K562 (cell line): ENCODE measurements around the gene FMN1. TPM values are rescaled to one million over a fixed set of nuclear protein-coding genes. Genes with fewer than 3 reads are reported as not detected.
A peak's percentile ranks its signal among the peaks of the same experiment; 100 is the strongest.

Experiments used
- ATAC-seq: fragments of 200-7000 bp; cut with Tn5 transposase; 3 replicates; pipeline ENCODE4 v1.9.1; 2020; ENCODE audit warnings: moderate library complexity
- BruUV-seq: library from RNA; stranded (reverse); fragments of 400-500 nt; replicated peaks from 2 replicates; lab custom pipeline; 2021; lab: Mats Ljungman, UMichigan
- CTCF ChIA-PET: fragments of 300-600 bp; formaldehyde crosslinking; extraction: SDS; loops from one replicate; lab custom pipeline; 2021; ENCODE audit warnings: low intra/inter-chr PET ratio; lab: Yijun Ruan, JAX
- POLR2A ChIA-PET: fragments of 300-600, 350-650 bp; sonication (Branson Sonifier 250); formaldehyde crosslinking; extraction: SDS; loops from one replicate; lab custom pipeline; 2021; ENCODE audit warnings: antibody characterized with exemption, inconsistent platforms; lab: Yijun Ruan, JAX
- DNase-seq, 4 experiments: peaks; one replicate each; pipeline versions ENCODE4 v3.0.0 to v3.0.0-alpha.2; 2011 to 2018; ENCODE audit warnings: low spot score in 3 of 4, mixed read lengths in 3 of 4; ENCODE audit errors: extremely low read depth in 1 of 4
- FAIRE-seq: peaks from 2 replicates; lab custom pipeline; 2011; peaks lifted over from hg19 to GRCh38; lab: Jason Lieb, UNC
- H2AFZ ChIP-seq: 2 replicates; pipeline ENCODE4 v1.6.0; 2011; ENCODE audit warnings: low read depth, low read length, control low read depth, inconsistent platforms
- H3K27ac ChIP-seq: fragments of 200-600 bp; 3 replicates; pipeline ENCODE4 v1.8.0; 2011; ENCODE audit warnings: low read depth, mild to moderate bottlenecking, control low read depth, inconsistent platforms, low read length, moderate library complexity, mixed read lengths; ENCODE audit errors: extremely low read depth
- H3K27me3 ChIP-seq, 2 experiments: fragments of 300-600 bp in 1 of 2; 2 replicates in 1 of 2; 3 replicates in 1 of 2; pipeline versions ENCODE4 v1.6.0 to v1.8.0; 2011; ENCODE audit warnings: inconsistent platforms in 2 of 2, low read length in 2 of 2, mild to moderate bottlenecking in 1 of 2, mixed read lengths in 1 of 2, moderate library complexity in 1 of 2; ENCODE audit not compliant: control insufficient read depth in 2 of 2, insufficient read depth in 2 of 2
- H3K36me3 ChIP-seq: fragments of 300-600 bp; 3 replicates; pipeline ENCODE4 v1.8.0; 2011; ENCODE audit warnings: mild to moderate bottlenecking, low read length, inconsistent platforms; ENCODE audit not compliant: control insufficient read depth, insufficient read depth
- H3K4me1 ChIP-seq, 2 experiments: fragments of 200-600 bp in 1 of 2; replicated peaks in 1 of 2; 2 replicates in 1 of 2; 3 replicates in 1 of 2; pipeline versions ENCODE4 v1.5.1 to v1.8.0; 2011; ENCODE audit warnings: inconsistent platforms in 2 of 2, low read length in 2 of 2, mild to moderate bottlenecking in 1 of 2, mixed read lengths in 1 of 2, moderate library complexity in 1 of 2; ENCODE audit not compliant: control insufficient read depth in 2 of 2, insufficient read depth in 2 of 2
- H3K4me2 ChIP-seq: 2 replicates; pipeline ENCODE4 v1.6.1; 2011; ENCODE audit warnings: low read length, control low read depth, inconsistent platforms, mixed read lengths; ENCODE audit not compliant: insufficient read depth
- H3K4me3 ChIP-seq: fragments of 200-600 bp; sonication (generic), shearing (Covaris generic); 2 replicates; pipeline ENCODE4 v1.5.1; 2016; ENCODE audit warnings: control low read depth, inconsistent platforms
- H3K79me2 ChIP-seq: fragments of 200-600 bp; 3 replicates; pipeline ENCODE4 v1.8.0; 2011; ENCODE audit warnings: low read length, inconsistent platforms; ENCODE audit not compliant: control insufficient read depth, insufficient read depth
- H3K9ac ChIP-seq, 2 experiments: 2 replicates each; pipeline versions ENCODE4 v1.6.0 to v1.6.1; 2011; ENCODE audit warnings: low read depth in 2 of 2, low read length in 2 of 2, control low read depth in 1 of 2, inconsistent platforms in 1 of 2, mild to moderate bottlenecking in 1 of 2, mixed read lengths in 1 of 2; ENCODE audit not compliant: insufficient read depth in 1 of 2
- H3K9me1 ChIP-seq: one replicate; pipeline ENCODE4 v1.6.0; 2011; ENCODE audit warnings: inconsistent platforms, mild to moderate bottlenecking, low read length, moderate library complexity; ENCODE audit not compliant: control insufficient read depth, insufficient read depth
- H3K9me3 ChIP-seq: replicated peaks from 2 replicates; pipeline ENCODE4 v1.5.1; 2011; ENCODE audit warnings: low read depth, low read length, inconsistent platforms; ENCODE audit not compliant: control insufficient read depth, insufficient read depth
- H4K20me1 ChIP-seq: replicated peaks from 2 replicates; pipeline ENCODE4 v1.6.1; 2011; ENCODE audit warnings: low read length, inconsistent platforms, mixed read lengths; ENCODE audit not compliant: control insufficient read depth, insufficient read depth
- KAT2B ChIP-seq: IDR thresholded peaks from one replicate; pipeline ENCODE4 v1.6.1; 2012; ENCODE audit warnings: low read depth, mild to moderate bottlenecking, control low read depth, inconsistent platforms, low read length, moderate library complexity
- NCOA1 ChIP-seq: fragments of 450-650 bp; IDR thresholded peaks from 2 replicates; pipeline ENCODE4 v1.6.1; 2016; ENCODE audit warnings: low read depth
- NRF1 ChIP-seq, 2 experiments: fragments of 450-650 bp; IDR thresholded peaks in 1 of 2; conservative IDR thresholded peaks in 1 of 2; 2 replicates each; pipeline ENCODE4 v1.6.1; 2014; ENCODE audit warnings: mild to moderate bottlenecking in 2 of 2
- SMAD1 ChIP-seq: fragments of 150-350 bp; IDR thresholded peaks from 2 replicates; pipeline ENCODE4 v1.6.1; 2014; ENCODE audit warnings: low read length, low read depth; ENCODE audit not compliant: partially characterized antibody
- SMAD4 ChIP-seq: fragments of 250-450 bp; sonication (Bioruptor Pico); conservative IDR thresholded peaks from 2 replicates; pipeline ENCODE4 v1.8.0; 2021; ENCODE audit warnings: inconsistent platforms, mild to moderate bottlenecking, moderate library complexity
- SP2 ChIP-seq: IDR thresholded peaks from 2 replicates; pipeline ENCODE4 v1.6.1; 2011; ENCODE audit warnings: mild to moderate bottlenecking, low read depth, low read length, moderate library complexity; ENCODE audit not compliant: poor library complexity, severe bottlenecking; ENCODE audit errors: extremely low read depth
- SPI1 ChIP-seq: IDR thresholded peaks from 2 replicates; pipeline ENCODE4 v1.6.1; 2011; ENCODE audit warnings: low read depth, low read length, control low read depth, borderline replicate concordance
- ZNF274 ChIP-seq: IDR thresholded peaks from 2 replicates; pipeline ENCODE4 v1.6.1; 2011; ENCODE audit warnings: low read depth, mild to moderate bottlenecking, low read length, moderate library complexity, borderline replicate concordance
- WGBS: fragments of 100-300 bp; shearing (Covaris generic); methylation state at CpG from one replicate; pipeline ENCODE4 v1.1.6; 2016; ENCODE audit warnings: low coverage, mixed read lengths; ENCODE audit not compliant: insufficient coverage; ENCODE audit errors: missing lambda C conversion rate; 5-methylcytosine and 5-hydroxymethylcytosine counted together
- in situ Hi-C: fragments of 300-500 bp; cut with MboI; formaldehyde crosslinking; loops from 4 replicates; pipeline ENCODE4 v1.15.0; 2018; ENCODE audit warnings: inconsistent platforms, mixed read lengths
- intact Hi-C: fragments of 100-400 bp; cut with micrococcal nuclease; formaldehyde crosslinking; loops from 2 replicates; pipeline ENCODE4 v1.14.2; 2022
- polyA plus RNA-seq, 8 experiments: library from polyadenylated mRNA; depleted of rRNA in 4 of 8; stranded (reverse) in 5 of 8; unstranded in 3 of 8; fragments of >200 nt; fragmentation: Nextera tagmentation in 2 of 8; fragmentation: Illumina TruSeq in 1 of 8; extraction: Ambion mirVana in 2 of 8; extraction: Trizol in 1 of 8; gene quantifications; 2 replicates each; pipeline versions ENCODE4 v1.2.1 to v1.2.3, GENCODE V29; 2011 to 2014; ENCODE audit warnings: inconsistent platforms in 1 of 8, missing spikeins in 1 of 8
- total RNA-seq, 7 experiments: library from RNA; depleted of rRNA in 6 of 7; stranded (reverse); fragments of >200 nt in 6 of 7; fragmentation: Illumina TruSeq in 2 of 7; extraction: Trizol in 2 of 7; gene quantifications; 2 replicates each; pipeline versions ENCODE4 v1.2.1 to v1.2.3, GENCODE V29; 2011 to 2021; ENCODE audit warnings: low replicate concordance in 1 of 7

FMN1 gene
- total and polyA plus RNA-seq, 9 of the 15 experiments (the other 6 are each of a cell fraction or from before 2014, with no cell fraction given) = 0.03 to 0.07 (median 0.04) TPM; not detected in 6

DNA sequence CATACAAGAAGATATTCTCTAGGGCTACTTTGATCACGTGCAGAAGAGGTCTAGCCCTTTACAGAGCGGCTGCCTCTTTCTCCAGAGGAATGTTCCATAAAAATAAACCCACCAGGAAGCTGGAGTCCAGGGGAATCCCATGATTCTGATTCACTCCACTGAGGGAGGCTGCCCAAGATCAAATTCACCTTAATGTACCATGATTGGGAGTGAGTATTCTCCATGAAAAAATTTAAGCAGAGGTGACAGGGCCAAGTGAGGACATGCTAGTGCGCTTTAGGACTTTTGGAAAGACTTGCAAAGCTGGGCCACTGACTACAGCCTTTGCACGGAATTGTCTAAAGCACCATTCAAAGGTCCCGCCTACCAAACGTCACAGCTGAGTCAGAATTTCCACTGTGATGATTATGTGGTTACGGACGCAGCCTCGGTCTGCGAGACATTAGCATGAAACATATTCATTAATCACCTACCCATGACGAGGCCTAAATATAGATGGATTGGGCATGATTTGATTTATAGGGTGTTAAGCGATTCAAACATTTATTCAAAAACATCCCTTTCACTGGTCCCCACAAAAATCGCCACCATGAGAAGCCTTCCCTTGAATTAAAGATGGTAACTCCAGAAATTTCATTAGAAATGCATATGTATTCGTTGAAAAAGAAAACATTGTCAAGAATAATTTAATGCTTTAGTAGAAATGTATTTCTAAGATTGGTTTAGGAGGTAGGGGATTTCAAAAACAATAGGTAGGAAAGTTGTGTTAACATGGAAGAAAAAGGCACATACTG, 324.1 kb downstream of the FMN1 start (continued):
- TF ChIP-seq ZNF274 (no peak), SP2 (no peak), SMAD1 (no peak), NCOA1 (no peak), SMAD4 (CRISPR knock-in tag) (no peak), NRF1 (conservative IDR thresholded peaks at IDR 0.05 in 1 of 2, IDR thresholded peaks at IDR 0.05 in 1 of 2) (peak; percentile 30 to 55; a peak in 3 of 4 replicates)

- Histone ChIP-seq H2AFZ (0 out of 2 replicates have a peak overlapping the region, but pooled peaks have one; percentile 15), H3K4me1 (peaks cover 0 to 14% of the 10 kb centered on the region in 2 experiments; a peak in 4 of 5 replicates)
- POLR2A ChIA-PET = interaction anchor here (1.3 to 1.4 kb wide), 2 partner anchors 11 to 17 kb away, joined by 4 read pairs; no protein-coding TSS in a partner anchor
These were observed 324.7 kb downstream of the FMN1 start for GRCh38 chr15:32869776-32870175.

More at GRCh38 chr15:32869776-32870175, 324.7 kb downstream of the FMN1 start:
- ATAC-seq (no peak), DNase-seq (no peak), FAIRE-seq (no peak)
- Histone ChIP-seq H3K27ac (no peak overlapping the region), H3K9me3 (no peaks in the 10 kb centered on the region), H3K9me1 (no peaks in the 10 kb centered on the region), H3K36me3 (no peaks in the 10 kb centered on the region), H3K4me3 (no peak overlapping the region), H3K9ac (no peak overlapping the region), H4K20me1 (no peaks in the 10 kb centered on the region), H3K27me3 (no peaks in the 10 kb centered on the region), H3K4me2 (no peak overlapping the region), H3K79me2 (no peaks in the 10 kb centered on the region)
- CTCF ChIA-PET = interaction anchor here (0.6 kb wide), 1 partner anchor 56 kb away, joined by 3 read pairs; no protein-coding TSS in a partner anchor
- WGBS = 1% methylated on average over 4 of the region's 4 CpGs
- intact Hi-C loops = no loop called here
- in situ Hi-C loops = no loop called here
- TF ChIP-seq SPI1 (peak; percentile 83), KAT2B (no peak)
- BruUV-seq = no TSS peak
